ENCODE data around the gene ATP11A. TPM values are rescaled to one million over a fixed set of nuclear protein-coding genes. Genes with fewer than 3 reads are reported as not detected.

ATP11A gene
- total RNA-seq, 1 experiment from 2014 or later, result 14.4 TPM

GRCh38 chr13:112728375-112729126 lies 38.7 kb downstream of the ATP11A start:
- no peak for DNase-seq (ENCODE audit: low read depth, low spot score)
- in situ Hi-C loops (cut with HindIII; ENCODE audit: low pct_unique_long_range_greater_than_20kb, low sequenced_read_pairs), result no loop called here

- in situ Hi-C loops (cut with HindIII; ENCODE audit: low pct_unique_long_range_greater_than_20kb, low sequenced_read_pairs), result no loop called here
These were observed 39.6 kb downstream of the ATP11A start for GRCh38 chr13:112729408-112729807.

GRCh38 chr13:112730157-112730671 lies 40.4 kb downstream of the ATP11A start:
- in situ Hi-C loops (cut with HindIII; ENCODE audit: low pct_unique_long_range_greater_than_20kb, low sequenced_read_pairs), result no loop called here
- DNase-seq (ENCODE audit: low read depth, low spot score), result peak; percentile 20

More at GRCh38 chr13:112729408-112729807, 39.6 kb downstream of the ATP11A start:
- no peak for DNase-seq (ENCODE audit: low read depth, low spot score)

- in situ Hi-C loops (cut with HindIII; ENCODE audit: low pct_unique_long_range_greater_than_20kb, low sequenced_read_pairs), result no loop called here
- no peak for DNase-seq (ENCODE audit: low read depth, low spot score)
These were observed 42.1 kb downstream of the ATP11A start for GRCh38 chr13:112731667-112732616.

GRCh38 chr13:112732679-112733078 lies 42.8 kb downstream of the ATP11A start:
- DNase-seq (ENCODE audit: low read depth, low spot score), result no peak
- in situ Hi-C loops (cut with HindIII; ENCODE audit: low pct_unique_long_range_greater_than_20kb, low sequenced_read_pairs), result no loop called here

GRCh38 chr13:112733112-112733511 lies 43.3 kb downstream of the ATP11A start:
- DNase-seq (ENCODE audit: low read depth, low spot score), result no peak
- in situ Hi-C loops (cut with HindIII; ENCODE audit: low pct_unique_long_range_greater_than_20kb, low sequenced_read_pairs), result no loop called here

- in situ Hi-C loops (cut with HindIII; ENCODE audit: low pct_unique_long_range_greater_than_20kb, low sequenced_read_pairs), result no loop called here
- no peak for DNase-seq (ENCODE audit: low read depth, low spot score)
These were observed 44.0 kb downstream of the ATP11A start for GRCh38 chr13:112733661-112734379.

GRCh38 chr13:112734696-112735547 lies 45.1 kb downstream of the ATP11A start:
- DNase-seq (ENCODE audit: low read depth, low spot score), result no peak
- in situ Hi-C loops (cut with HindIII; ENCODE audit: low pct_unique_long_range_greater_than_20kb, low sequenced_read_pairs), result no loop called here

GRCh38 chr13:112735791-112736190 lies 46.0 kb downstream of the ATP11A start:
- in situ Hi-C loops (cut with HindIII; ENCODE audit: low pct_unique_long_range_greater_than_20kb, low sequenced_read_pairs), result no loop called here
- no peak for DNase-seq (ENCODE audit: low read depth, low spot score)

- DNase-seq (ENCODE audit: low read depth, low spot score), result no peak
- in situ Hi-C loops (cut with HindIII; ENCODE audit: low pct_unique_long_range_greater_than_20kb, low sequenced_read_pairs), result no loop called here
These were observed 47.5 kb downstream of the ATP11A start for GRCh38 chr13:112737294-112737693.

- in situ Hi-C loops (cut with HindIII; ENCODE audit: low pct_unique_long_range_greater_than_20kb, low sequenced_read_pairs), result no loop called here
- DNase-seq (ENCODE audit: low read depth, low spot score), result no peak
These were observed 48.8 kb downstream of the ATP11A start for GRCh38 chr13:112738606-112739005.

- in situ Hi-C loops (cut with HindIII; ENCODE audit: low pct_unique_long_range_greater_than_20kb, low sequenced_read_pairs), result no loop called here
- DNase-seq (ENCODE audit: low read depth, low spot score), result no peak
These were observed 50.8 kb downstream of the ATP11A start for GRCh38 chr13:112740502-112741131.

- DNase-seq (ENCODE audit: low read depth, low spot score), result no peak
- in situ Hi-C loops (cut with HindIII; ENCODE audit: low pct_unique_long_range_greater_than_20kb, low sequenced_read_pairs), result no loop called here
These were observed 51.4 kb downstream of the ATP11A start for GRCh38 chr13:112741185-112741755.

- no peak for DNase-seq (ENCODE audit: low read depth, low spot score)
- in situ Hi-C loops (cut with HindIII; ENCODE audit: low pct_unique_long_range_greater_than_20kb, low sequenced_read_pairs), result no loop called here
These were observed 52.2 kb downstream of the ATP11A start for GRCh38 chr13:112741835-112742570.

GRCh38 chr13:112742583-112742982 lies 52.7 kb downstream of the ATP11A start:
- in situ Hi-C loops (cut with HindIII; ENCODE audit: low pct_unique_long_range_greater_than_20kb, low sequenced_read_pairs), result no loop called here

More at GRCh38 chr13:112742583-112742982, 52.7 kb downstream of the ATP11A start:
- no peak for DNase-seq (ENCODE audit: low read depth, low spot score)
